Activated CD4-positive, CD25-positive, alpha-beta regulatory T cell treated with anti-CD3 and anti-CD28 coated beads, Interleukin-2, amount 50 U/mL, for 24 hours (primary cell): Measurements from ENCODE around the gene ZCCHC3.
"Not testable (repeated sequence)": the region's sequence is repeated elsewhere in the genome, so short reads cannot be mapped to it uniquely, and the experiment has no call there.

Source experiments
- ATAC-seq, 2 donors: fragments of 150-1000 bp; cut with Tn5 transposase; one replicate each; pipeline ENCODE4 v1.10.0; 2021; ENCODE audit warnings: mild to moderate bottlenecking in 1 of 2, moderate library complexity in 1 of 2

ZCCHC3 gene, protein sequence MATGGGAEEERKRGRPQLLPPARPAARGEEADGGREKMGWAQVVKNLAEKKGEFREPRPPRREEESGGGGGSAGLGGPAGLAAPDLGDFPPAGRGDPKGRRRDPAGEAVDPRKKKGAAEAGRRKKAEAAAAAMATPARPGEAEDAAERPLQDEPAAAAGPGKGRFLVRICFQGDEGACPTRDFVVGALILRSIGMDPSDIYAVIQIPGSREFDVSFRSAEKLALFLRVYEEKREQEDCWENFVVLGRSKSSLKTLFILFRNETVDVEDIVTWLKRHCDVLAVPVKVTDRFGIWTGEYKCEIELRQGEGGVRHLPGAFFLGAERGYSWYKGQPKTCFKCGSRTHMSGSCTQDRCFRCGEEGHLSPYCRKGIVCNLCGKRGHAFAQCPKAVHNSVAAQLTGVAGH

DNA sequence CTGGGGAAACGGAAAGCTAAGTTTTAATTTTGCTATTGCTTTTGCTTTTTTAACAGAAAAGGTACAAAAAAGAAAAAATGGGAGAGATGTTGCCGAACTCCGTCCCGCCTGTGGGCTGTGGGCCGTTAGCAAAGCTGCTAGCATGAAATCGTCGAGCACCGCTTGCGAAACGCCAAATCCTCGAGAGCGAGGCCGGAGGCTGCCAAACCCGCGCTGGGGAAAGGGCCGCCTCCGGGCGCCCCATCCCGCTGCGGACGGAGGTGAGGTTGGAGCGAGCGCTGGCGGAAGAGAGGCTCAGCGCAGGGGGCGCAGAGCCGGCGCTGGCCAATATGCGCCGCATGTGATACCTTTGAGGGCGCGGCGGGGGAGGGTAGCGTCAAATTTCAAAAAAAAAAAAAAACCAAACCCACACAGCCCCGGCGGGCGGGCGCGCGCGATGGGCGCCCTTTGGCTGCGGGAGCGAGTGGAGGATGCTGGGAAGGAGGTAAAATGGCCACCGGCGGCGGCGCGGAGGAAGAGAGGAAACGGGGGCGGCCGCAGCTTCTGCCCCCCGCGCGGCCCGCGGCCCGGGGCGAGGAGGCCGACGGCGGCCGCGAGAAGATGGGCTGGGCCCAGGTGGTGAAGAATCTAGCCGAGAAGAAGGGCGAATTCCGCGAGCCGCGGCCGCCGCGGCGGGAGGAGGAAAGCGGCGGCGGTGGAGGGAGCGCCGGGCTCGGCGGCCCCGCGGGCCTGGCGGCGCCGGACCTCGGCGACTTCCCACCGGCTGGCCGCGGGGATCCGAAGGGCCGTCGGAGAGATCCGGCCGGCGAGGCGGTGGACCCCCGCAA is at the start of gene ZCCHC3:
Gene ZCCHC3 (plus strand): TSS at position 473 of the 827 bp plus-strand sequence. CDS start 17 bp downstream, at position 490.
- ATAC-seq: peak; percentile 88 to 89

DNA sequence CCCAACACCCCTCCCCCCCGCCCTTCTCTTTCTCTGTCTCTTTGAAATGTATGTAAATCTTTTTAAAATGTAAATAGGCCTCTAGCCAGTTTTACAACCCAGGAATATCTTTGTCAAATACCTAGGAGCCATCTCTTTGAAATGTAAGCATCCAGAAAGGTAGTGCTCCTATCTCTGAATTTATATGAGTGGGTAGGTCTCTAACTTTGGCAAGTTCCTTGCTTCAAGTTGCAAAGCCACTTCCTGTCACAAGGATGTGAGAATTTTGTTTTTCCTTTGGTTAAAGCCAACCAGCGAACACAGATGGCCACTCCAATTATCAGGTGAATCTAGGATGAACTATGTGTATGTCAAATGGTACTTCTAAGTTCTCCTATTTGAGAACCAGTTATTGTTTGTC is 46.0 kb upstream of the ZCCHC3 start:
- ATAC-seq: no peak

DNA sequence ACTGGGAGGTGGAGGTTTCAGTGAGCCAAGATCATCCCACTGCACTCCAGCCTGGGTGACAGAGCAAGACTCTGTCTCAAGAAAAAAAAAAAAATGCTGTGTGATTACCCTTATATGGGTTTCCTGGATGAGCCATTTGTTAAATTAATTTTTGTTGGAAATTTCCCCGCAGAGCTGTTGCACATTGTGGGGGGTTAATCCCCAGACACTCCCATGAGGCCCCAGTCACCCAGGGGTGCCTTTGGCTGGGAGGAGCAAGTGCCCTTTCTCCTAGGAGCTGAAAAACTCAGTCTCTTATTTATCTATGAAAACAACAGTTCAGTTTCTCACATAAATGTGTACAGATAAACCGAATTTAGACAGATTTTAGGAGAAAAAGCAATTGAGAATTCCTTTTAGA is 44.6 kb upstream of the ZCCHC3 start:
- ATAC-seq: no peak

DNA sequence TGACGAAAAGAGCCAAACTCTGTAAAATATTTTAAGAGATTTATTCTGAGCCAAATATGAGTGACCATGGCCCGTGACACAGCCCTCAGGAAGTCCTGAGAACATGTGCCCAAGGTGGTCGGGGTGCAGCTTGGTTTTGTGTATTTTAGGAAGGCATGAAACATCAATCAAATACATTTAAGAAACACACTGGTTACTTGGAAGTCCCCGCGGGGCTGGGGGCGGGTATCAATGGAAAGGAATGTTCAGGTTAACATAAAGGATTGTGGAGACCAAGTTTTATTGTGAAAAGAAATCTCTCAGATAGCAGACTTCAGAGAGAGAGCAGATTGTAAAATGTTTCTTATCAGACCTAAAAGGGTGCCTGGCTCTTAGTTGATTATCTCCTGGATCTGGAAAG is 43.9 kb upstream of the ZCCHC3 start:
- not testable (repeated sequence) for ATAC-seq

DNA sequence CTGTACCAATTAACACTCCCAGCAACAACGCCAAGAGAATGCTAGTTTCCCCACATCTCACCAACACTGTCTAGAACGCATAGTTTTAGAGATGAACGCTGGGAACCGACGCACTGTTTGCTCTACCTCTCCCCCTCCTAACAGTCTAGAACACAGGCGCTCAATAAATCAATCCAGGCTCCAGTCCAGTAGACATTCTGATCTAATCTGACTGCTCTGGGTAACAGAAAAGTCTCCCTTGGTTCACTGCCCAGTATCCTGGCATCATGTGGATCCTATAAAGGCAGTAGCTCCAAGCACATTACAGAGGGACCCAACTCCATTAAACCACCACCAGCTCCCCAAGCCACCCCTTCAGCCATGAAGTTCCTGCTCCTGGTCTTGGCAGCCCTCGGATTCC is 40.0 kb upstream of the ZCCHC3 start, which contains the start of gene DEFB132:
Gene DEFB132 (plus strand): TSS at position 306 of the 400 bp plus-strand sequence. CDS start 55 bp downstream, at position 361.
- no peak for ATAC-seq

DNA sequence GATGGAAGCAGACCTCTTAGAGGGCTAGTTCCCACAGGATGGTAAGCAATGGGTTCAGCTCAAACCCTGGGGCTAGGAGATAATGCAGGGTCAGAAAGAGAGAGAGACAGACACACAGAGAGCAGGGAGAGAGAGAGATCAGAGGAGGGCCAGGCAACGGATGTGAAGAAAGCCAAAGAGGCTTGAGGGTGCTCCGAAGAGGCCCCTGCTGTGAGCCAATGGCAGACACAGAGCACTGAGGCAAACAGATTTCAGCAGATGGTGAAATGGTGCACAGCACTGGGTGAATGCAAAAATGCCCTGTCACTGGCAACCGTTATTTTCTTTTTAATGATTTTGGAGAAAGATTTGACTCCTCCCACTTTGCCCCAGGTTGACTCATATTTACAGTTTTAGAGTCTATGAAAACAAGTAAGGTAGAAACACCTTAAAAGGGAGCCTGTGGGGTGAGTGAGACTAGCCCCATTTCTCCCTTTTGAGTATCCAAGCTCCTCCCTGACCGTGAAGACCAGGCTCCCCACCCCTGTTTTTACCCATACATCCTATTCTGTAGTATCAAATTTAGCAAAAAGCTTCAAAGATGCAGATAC is 39.0 kb upstream of the ZCCHC3 start:
- peak; percentile 67 to 81 for ATAC-seq

DNA sequence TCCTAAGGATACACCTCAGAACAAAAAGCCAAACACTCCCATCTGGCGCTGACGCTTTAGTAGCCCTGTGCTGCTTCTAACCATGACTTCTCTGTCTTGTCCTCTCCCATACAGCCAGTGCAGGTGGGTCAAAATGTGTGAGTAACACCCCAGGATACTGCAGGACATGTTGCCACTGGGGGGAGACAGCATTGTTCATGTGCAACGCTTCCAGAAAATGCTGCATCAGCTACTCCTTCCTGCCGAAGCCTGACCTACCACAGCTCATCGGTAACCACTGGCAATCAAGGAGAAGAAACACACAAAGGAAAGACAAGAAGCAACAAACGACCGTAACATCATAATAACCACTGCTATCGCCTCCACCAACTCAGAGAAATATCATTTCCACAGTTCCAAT is 38.4 kb upstream of the ZCCHC3 start:
- no peak for ATAC-seq

DNA sequence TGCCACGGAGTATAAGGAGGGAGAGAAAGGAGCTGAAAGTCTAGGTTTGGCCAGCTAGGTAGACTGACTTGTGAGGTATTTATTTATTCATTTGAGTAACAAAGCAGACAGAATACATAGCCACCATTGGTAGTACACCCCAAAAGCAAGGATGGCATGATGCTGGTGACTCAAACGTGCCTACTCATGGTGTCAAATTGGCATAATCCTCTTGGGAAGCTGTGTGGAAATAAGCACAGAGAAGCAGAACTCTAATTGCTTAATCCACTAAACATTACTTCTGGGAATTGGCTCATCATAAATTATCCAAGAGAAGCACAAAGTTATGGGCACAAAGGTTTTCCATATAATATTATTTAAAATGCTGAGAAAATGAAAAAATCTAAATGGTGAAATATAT is 37.4 kb upstream of the ZCCHC3 start:
- no peak for ATAC-seq

DNA sequence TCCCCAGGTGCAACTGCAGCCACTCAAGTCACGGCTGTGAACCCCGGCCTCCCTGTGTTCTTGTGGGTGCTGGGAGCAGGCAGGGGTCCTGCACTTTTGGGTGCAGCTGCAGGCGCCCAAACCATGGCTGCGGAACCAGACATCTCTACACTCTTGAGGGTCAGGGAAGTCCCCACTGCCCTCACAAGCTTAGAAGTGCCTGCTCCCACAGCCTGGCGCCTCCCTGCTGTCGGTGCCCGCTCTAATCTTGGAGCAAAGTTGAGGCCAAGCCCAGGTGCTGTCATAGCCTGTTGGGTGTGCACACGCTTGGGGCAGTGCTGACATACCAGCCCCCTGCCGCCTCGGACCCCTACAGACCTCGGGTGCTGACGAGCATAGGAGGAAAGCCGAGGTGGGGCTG is 33.7 kb upstream of the ZCCHC3 start:
- ATAC-seq: no peak

DNA sequence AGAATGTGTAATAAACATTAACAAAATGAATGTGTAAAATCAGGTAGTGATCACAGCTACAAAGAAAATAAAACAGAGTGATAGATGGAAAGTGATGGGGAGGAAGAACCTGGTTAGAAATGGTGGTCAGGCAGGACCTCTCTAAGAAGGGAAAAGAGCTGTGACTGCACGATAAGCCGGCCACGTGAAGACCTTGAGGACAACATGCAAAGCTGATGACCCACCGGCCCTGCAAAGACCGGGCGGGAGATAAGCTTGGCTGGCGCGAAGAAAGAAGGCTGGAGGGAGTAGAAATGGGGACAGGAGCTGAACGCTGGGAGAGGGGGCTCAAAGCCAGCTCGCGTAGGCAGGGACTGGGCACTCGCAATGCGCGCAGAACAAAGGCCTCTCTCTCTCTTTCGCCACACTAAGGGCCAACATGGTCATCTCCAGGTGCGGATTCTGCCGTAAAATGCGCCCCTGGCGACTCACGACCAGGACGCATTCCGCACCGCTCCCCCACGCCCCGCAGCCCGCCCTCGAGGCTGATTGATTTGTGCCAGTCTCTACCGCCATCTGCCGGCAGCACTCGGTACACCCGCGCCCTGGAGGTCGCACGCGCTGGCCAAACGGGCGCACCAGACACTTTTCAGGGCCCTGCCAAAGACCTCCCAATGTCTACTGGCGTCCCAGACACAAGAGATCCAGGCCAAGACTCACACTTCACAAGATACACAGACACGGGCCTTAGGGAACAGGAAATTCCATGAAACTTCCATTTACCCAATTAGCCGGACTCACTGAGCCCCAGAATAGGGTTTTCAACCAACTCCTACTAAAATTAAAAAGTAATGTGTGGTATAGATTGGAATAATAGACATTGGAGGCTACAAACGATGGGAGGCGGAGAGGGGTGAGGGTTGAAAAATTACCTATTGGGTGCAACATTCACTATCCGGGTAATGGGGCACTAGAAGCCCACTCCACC is 30.5 kb upstream of the ZCCHC3 start:
- ATAC-seq: peak; percentile 88 to 93

DNA sequence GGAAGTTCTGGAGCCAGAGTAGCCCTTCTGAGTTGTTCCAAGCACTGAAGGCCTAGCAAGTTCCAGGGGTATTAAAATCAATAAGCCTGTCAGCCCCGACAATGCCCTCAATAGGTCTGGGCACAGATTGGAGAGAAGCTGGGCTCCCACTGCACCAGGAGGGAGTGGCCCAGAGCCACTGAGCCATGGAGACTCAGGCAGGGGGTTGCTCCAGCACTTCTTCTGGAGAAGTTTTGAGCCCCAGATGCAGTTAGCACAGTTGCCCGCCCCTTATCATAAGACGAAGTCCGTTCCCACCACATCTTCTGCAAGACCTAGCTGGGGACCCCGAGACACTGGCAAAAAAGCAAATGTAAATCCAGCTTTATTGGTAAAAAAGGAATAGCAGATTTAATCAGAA is 26.9 kb upstream of the ZCCHC3 start:
- ATAC-seq: no peak

DNA sequence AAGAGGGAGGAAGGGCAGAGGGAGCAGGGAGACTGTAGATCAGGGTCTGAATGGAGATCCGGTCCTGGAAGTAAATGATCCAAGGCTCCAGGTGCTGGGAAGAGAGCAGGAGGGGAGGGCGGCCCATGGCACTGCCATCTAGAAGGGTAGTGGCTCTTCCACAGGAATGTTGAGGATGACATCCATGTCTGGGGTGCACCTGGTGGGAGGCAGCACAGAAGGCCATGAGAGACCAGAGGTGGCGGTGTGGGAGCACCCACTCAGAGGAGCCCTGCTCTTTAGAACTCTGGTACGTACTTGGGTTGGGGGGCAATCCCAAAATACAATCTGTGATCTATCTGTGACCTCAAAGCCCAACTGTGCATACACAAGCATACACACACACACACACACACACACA is 26.3 kb upstream of the ZCCHC3 start:
- no peak for ATAC-seq

DNA sequence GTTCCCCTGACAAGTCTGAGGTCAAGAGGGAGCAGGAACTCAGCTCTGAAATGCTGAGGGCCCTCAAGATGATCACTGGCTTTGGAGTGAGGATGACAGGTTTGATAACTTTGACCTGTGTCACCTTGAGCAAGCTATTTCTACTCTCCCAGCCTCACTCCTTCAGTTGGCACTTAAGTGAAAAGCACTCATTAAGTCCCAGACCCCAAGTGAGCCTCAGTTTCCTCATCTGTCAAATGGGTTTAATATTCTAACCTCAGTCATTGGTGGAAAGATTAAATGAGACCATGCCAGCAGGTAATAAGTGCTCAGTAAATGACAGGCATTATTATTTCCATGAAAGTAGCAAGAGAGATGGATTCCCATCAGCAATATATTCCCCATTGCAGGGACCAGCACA is 25.8 kb upstream of the ZCCHC3 start:
- ATAC-seq: no peak

DNA sequence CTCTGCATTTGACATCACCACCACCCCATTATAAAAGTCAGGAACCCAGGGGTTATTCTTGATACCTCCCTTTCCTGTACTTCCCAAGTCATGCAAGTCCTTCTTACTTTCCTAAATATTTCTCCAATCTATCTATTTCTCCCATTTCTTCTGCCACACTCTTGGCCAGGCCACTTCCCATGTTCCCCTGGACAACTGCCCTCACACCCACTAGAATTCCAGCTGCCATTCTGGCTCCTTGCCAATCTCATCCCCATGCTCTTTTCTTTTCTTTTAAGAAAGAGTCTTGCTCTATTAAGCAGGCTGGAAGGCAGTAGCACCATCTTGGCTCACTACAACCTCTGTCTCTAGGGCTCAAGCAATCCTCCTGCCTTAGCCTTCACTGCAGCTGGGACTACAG is 24.7 kb upstream of the ZCCHC3 start:
- ATAC-seq: no peak

DNA sequence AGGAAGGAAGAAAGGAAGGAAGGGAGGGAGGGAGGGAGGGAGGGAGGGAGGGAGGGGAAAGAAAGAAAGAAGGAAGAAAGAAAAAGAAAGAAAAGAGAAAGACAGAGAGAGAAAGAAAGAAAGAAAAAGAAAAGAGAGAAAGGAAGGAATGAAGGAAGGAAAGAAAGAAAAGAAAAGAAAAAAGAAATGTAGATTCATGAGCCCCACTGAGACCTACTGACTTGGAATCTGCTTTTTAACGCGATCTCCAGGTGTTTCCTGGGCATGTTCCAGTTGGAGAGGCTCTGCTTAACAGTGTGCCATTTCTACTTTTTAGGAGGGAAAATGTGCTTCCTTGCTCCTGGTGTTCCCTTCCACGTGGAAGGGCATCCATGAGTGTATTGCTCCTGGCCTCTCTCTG is 23.5 kb upstream of the ZCCHC3 start:
- no peak for ATAC-seq

DNA sequence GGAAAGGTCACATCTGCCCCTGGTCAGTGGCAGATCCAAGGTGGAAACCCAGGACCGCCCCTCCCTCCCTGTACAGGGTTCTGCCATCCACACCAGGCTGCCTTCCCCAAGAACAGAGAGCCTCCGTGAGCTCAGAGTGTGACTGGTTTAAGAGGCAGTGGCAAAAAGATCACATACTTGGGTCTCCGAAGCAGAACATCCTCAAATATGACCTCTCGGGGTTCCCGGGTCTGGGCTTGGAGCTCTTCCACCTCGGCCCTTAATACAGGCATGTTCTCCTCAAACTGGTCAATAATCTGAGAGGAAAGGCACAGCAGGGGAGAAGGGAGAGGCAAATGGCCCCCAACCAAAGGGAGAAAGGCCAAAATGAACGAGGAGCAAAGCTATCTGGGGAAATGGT is 21.6 kb upstream of the ZCCHC3 start:
- no peak for ATAC-seq

DNA sequence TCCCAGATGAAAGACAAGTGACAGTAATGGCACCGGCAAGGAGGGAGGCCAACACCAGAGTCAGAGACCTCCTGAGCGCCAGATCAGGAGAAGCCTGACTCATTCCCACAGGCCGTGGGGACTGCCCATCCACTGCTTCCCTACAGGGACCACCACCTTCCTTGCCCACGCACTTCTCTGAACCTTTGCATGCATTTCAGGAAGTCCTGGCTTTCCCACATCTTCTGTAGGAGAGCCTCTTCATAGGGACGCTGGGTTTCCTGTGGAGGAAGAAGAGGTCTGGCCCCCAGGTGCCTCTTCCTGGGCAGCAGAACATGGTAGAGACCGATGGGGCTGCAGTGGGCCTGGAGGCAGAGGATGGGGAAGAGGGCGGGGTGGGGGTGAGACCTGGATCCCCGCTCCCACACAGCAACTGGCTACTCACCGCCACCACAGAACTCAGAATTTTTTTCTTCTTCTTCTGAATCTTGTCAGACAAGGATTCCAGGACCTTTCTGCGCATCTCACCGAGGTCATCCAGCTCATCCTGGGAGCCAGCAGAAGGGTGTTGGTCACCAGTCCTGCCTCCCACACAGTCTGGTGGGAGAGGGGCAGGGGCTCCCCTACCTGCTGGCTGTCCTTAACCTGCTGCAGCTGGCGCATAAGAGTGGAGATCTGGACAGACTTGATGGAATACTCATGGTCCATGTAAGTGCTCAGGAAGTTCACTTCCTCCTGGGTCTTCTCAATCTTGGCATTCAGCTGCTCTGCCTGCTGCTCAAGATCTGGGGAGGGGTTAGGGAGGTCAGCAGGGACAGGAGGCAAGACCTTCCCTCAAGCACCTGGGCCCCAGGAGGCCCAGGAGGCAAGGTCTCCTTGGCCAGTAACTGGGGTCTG is 20.5 kb upstream of the ZCCHC3 start:
- no peak for ATAC-seq

DNA sequence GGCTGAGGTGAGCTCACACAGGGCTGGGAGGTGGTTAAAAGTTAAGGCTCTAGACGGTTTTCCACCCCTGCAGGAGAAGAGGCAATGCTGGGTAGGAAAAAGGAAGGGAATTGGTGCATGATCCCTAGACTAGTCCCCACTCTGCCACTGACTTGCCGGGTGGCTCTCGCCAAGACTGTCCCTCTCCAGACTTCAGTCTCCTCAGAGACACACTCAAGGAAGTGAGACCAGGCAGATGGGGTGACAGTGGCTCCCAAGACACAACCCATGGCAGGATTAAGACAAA is 19.9 kb upstream of the ZCCHC3 start:
- ATAC-seq: no peak

DNA sequence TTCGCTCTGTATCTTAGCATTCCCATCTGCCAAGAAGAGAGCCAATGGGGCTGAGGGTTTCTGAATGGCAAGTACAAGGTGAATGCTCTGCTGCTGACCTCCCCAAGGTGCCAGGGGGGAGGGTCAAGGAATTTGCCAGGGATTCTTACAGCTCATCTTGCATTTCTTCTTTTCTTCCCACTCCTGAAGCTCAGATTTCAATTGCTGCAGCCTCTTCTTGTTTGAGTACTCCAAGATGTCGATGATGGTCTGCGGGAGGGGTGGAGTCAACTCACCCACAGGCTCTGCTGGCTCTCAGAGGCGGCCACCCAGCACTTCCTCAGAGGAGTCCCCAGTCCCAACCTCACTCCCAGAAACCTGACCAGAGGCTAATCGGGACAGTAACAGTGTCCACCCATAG is 19.2 kb upstream of the ZCCHC3 start:
- no peak for ATAC-seq

DNA sequence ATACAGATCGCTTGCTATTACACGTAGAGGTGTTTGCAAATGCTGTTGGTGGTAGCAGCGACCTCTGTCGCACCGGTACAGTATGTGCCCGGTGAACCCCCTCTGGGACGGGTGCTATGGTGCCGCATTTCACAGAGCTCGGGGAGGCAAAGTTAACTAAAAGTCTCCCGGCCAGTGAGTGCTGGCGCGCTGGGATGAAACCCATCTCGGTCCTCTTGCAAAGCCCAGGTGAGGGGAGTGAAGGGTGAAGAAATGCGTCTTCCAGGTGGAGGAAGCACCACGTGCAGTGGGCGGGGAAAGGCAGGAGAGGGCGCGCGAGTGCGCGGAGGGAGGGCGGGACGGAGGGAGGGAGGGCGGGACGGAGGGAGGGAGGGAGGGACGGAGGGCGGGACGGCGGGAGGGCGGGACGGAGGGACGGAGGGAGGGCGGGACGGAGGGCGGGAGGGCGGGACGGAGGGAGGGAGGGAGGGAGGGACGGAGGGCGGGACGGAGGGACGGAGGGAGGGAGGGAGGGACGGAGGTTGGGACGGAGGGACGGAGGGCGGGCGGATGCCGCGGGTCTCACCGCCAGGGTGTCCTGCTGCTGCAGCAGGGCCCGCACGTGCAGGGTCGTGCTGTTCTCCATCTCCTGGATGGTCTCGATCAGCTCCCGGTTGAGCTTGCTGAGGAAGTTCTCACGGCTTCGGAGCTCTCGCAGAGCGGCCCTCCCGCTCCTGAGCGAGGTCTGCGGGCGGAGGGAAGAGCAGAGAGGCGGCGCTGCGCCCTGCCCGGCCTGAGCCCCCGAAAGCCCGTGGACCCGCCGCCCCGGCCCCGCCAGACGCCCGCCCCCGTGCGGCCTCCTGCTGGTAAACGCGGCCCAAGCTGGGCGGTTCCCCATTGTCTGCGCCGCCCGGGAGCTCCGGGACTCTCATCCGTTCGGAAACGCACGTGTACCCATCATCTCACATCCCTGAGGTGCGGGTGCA is 18.5 kb upstream of the ZCCHC3 start:
- ATAC-seq: no peak
